BJ (cell line): ENCODE data around the gene DNAH9. TPM values are rescaled to one million over a fixed set of nuclear protein-coding genes. Genes with fewer than 3 reads are reported as not detected.

ENCODE experiments used
- CTCF ChIA-PET: fragments of 350-600 bp; formaldehyde crosslinking; extraction: SDS; loops from one replicate; lab custom pipeline; 2021; ENCODE audit warnings: antibody characterized with exemption, inconsistent platforms; lab: Yijun Ruan, JAX
- POLR2A ChIA-PET: fragments of 300-600 bp; sonication (Branson Sonifier 250); formaldehyde crosslinking; extraction: SDS; loops from one replicate; lab custom pipeline; 2021; ENCODE audit warnings: antibody characterized with exemption; lab: Charles Lee
- DNase-seq: peaks from one replicate; pipeline ENCODE4 v3.0.0-alpha.2; 2011; ENCODE audit warnings: low read depth
- H3K27me3 ChIP-seq: 2 replicates; pipeline ENCODE4 v1.6.0; 2011; ENCODE audit warnings: low read length; ENCODE audit not compliant: control insufficient read depth, insufficient read depth
- H3K36me3 ChIP-seq: 2 replicates; pipeline ENCODE4 v1.5.1; 2011; ENCODE audit warnings: low read length; ENCODE audit not compliant: control insufficient read depth, insufficient read depth
- H3K4me3 ChIP-seq: 2 replicates; pipeline ENCODE4 v1.5.1; 2011; ENCODE audit warnings: low read depth, mild to moderate bottlenecking, control low read depth, low read length
- polyA plus RNA-seq: library from polyadenylated mRNA; depleted of rRNA; stranded (reverse); fragments of >200 nt; gene quantifications from 2 replicates; pipeline ENCODE4 v1.2.3, GENCODE V29; 2011
- TF ChIP-seq, protein P1 (sequence below): IDR thresholded peaks from 2 replicates; pipeline ENCODE4 v1.5.1; 2011; ENCODE audit warnings: low read depth, mild to moderate bottlenecking, control low read depth, inconsistent platforms, low read length, moderate library complexity; ENCODE audit not compliant: insufficient read depth

The DNAH9 gene
- polyA plus RNA-seq, 1 experiment: not detected

DNA sequence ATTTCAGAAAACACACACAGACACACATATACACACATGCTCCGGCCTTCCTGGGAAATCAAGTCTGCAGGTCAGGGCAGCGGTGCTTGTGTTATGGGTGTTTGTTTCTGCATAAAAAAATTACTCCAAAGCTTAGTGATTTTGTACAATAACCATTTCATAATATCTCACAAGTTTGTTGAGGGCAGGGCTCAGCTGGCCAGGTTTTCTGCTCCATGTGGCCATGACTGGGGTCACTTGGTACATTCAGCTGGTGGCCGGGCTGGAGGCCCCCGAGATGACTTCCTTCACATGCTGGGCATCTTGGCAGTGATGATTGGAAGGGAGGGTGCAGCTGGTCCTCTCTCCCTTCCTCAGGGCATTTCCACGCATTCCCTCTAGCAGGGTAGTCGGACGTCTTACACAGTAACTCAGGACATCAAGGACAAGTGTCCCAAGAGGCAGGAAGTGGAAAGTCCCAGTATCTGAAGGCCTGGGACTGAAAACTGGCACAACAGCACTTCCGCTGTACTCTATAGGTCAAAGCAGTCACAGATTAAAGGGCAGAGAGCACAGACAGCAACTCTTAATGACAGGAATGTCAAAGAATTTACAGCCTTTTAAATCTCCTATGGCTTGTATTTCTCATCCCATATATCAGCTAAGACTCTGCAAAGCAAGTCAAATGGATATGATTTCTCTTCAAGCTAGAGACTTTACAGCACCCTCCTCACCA is 271.6 kb downstream of the DNAH9 start:
- DNase-seq: no peak
- ChIA-PET POLR2A (no interaction called here), CTCF (no interaction called here)
- H3K27me3 ChIP-seq: no peaks in the 10 kb centered on the region
- H3K4me3 ChIP-seq: no peak overlapping the region
- H3K36me3 ChIP-seq: no peaks in the 10 kb centered on the region
- TF ChIP-seq, protein P1, sequence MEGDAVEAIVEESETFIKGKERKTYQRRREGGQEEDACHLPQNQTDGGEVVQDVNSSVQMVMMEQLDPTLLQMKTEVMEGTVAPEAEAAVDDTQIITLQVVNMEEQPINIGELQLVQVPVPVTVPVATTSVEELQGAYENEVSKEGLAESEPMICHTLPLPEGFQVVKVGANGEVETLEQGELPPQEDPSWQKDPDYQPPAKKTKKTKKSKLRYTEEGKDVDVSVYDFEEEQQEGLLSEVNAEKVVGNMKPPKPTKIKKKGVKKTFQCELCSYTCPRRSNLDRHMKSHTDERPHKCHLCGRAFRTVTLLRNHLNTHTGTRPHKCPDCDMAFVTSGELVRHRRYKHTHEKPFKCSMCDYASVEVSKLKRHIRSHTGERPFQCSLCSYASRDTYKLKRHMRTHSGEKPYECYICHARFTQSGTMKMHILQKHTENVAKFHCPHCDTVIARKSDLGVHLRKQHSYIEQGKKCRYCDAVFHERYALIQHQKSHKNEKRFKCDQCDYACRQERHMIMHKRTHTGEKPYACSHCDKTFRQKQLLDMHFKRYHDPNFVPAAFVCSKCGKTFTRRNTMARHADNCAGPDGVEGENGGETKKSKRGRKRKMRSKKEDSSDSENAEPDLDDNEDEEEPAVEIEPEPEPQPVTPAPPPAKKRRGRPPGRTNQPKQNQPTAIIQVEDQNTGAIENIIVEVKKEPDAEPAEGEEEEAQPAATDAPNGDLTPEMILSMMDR: no peak

DNA sequence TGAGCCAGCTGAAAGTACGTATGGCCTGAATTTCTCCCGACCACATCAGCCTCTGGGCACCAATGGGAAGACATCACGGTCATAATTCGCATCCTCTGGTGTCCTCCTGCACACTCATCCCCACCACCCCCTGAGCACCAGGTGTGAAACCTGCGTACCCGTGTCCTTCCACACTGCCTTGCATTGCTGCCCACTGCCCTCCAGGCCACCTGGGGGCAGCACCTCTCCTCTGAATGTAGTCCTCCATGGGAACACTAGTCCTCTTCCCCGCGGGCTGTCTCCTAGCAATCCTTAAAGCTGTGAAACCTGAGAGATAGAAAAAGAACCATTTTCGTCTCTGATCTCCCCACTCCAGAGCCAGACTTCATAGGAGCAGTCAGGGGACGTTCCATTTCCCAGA is 273.5 kb downstream of the DNAH9 start:
- TF ChIP-seq, protein P1: no peak
- no peaks in the 10 kb centered on the region for H3K36me3 ChIP-seq
- no peak overlapping the region for H3K4me3 ChIP-seq
- no peak for DNase-seq
- ChIA-PET POLR2A (no interaction called here), CTCF (no interaction called here)
- no peaks in the 10 kb centered on the region for H3K27me3 ChIP-seq

DNA sequence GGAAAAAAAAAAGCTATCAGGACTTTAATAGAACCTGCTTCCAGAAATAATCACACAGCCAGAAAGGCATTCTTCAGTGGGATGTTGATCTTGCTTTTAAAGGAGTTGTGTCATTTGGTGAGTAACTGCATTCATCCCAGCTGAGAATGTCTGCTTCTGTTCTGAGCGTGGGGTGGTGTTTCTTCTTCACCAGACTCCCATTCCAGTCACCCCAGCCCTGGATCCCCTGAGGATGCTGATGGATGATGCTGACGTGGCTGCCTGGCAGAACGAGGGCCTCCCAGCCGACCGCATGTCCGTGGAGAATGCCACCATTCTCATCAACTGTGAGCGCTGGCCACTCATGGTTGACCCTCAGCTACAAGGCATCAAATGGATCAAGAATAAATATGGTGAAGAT is 276.5 kb downstream of the DNAH9 start:
- TF ChIP-seq, protein P1: no peak
- DNase-seq: no peak
- CTCF ChIA-PET: interaction anchor here (1.3 kb wide), 1 partner anchor 24 kb away, joined by 3 read pairs; no protein-coding TSS in a partner anchor
- POLR2A ChIA-PET: no interaction called here
- no peaks in the 10 kb centered on the region for H3K36me3 ChIP-seq
- no peak overlapping the region for H3K4me3 ChIP-seq
- H3K27me3 ChIP-seq: no peaks in the 10 kb centered on the region

DNA sequence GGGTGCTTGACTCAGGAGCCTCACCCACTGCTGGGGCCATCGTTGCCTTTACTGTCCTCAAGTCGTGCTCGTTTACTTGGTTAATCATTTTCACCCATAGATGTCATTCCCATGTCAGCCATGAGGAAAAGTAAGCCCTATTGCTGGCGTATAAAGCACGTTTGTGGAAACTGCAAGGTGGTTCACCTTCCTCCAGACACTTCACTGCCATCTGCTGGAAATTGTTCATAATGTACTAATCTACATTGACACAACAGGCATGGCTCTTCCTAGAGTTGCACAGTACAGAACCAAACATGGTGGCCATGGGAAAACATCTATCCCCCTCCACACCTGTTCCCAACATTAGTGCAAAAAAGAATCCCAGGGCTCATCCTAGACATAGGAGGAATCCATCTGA is 282.4 kb downstream of the DNAH9 start:
- CTCF ChIA-PET: no interaction called here

DNA sequence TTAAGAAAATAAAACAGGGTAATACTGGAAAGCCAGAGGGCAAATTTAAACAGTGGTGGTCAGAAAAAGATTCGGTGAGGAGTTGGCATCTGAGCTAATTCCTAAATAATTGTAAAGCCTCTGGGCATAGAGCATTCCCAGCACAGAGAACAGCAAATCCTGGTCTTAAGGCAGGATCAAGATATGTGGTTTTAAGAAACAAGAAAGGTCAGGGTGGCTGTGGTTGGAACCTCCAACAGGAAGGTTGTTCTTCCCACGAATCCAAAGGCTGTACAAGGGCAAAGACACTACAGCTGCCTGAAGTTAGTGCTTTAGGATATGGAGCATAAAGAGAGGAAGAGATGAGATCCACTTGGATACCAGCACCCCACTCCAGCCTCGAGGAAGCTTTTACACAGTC is 284.4 kb downstream of the DNAH9 start:
- Histone ChIP-seq H3K36me3 (no peaks in the 10 kb centered on the region), H3K4me3 (no peak overlapping the region), H3K27me3 (no peaks in the 10 kb centered on the region)
- POLR2A ChIA-PET: no interaction called here
- TF ChIP-seq, protein P1: no peak
- CTCF ChIA-PET: no interaction called here
- DNase-seq: no peak

More for the DNA sequence above, 282.4 kb downstream of the DNAH9 start:
- no peak overlapping the region for H3K4me3 ChIP-seq
- H3K27me3 ChIP-seq: no peaks in the 10 kb centered on the region
- DNase-seq: no peak
- H3K36me3 ChIP-seq: no peaks in the 10 kb centered on the region
- TF ChIP-seq, protein P1: no peak
- POLR2A ChIA-PET: no interaction called here
